ENCODE results near the gene DPY19L1. TPM values are rescaled to one million over a fixed set of nuclear protein-coding genes. Genes with fewer than 3 reads are reported as not detected.
"Not testable (repeated sequence)": the region's sequence is repeated elsewhere in the genome, so short reads cannot be mapped to it uniquely, and the experiment has no call there.

DPY19L1 gene
- total RNA-seq, 1 donor from 2014 or later = 48.2 TPM

GRCh38 chr7:34879871-34880270 lies 157.4 kb downstream of the DPY19L1 start:
- Histone ChIP-seq H2AFZ (replicated peaks) (no peak overlapping the region), H3K4me2 (no peak overlapping the region), H3K4me3 (no peak overlapping the region), H3K36me3 (no peaks in the 10 kb centered on the region), H3K9ac (no peak overlapping the region), H3K4me1 (peaks cover 5% of the 10 kb centered on the region), H3K27me3 (no peaks in the 10 kb centered on the region), H3K79me2 (ENCODE audit: low read depth) (no peaks in the 10 kb centered on the region), H3K9me3 (ENCODE audit: low read depth) (peaks cover 9% of the 10 kb centered on the region), H3K27ac (no peak overlapping the region), H3F3A (ENCODE audit: low read depth) (no peaks in the 10 kb centered on the region), H4K20me1 (ENCODE audit: low read depth) (no peaks in the 10 kb centered on the region)
- Mint-ChIP-seq H3K9me3 (peaks cover 15% of the 10 kb centered on the region), H3K4me1 (peaks cover 3% of the 10 kb centered on the region), H3K36me3 (peaks cover 6% of the 10 kb centered on the region), H3K4me3 (no peak overlapping the region), H3K27me3 (ENCODE audit: insufficient read depth, low read depth) (peaks cover 2% of the 10 kb centered on the region), H3K27ac (no peak overlapping the region)
- TF ChIP-seq EZH2phosphoT487 (IDR thresholded peaks at IDR 0.05) (no peak), CTCF (IDR thresholded peaks at IDR 0.05) (no peak), EZH2 (IDR thresholded peaks at IDR 0.05) (no peak)
- no peak for DNase-seq (ENCODE audit: low spot score)

- not testable (repeated sequence) for H3K27ac Mint-ChIP-seq; H3K9ac ChIP-seq; DNase-seq (ENCODE audit: low spot score); H3K36me3 ChIP-seq; H3F3A ChIP-seq (ENCODE audit: low read depth); H3K4me2 ChIP-seq; H3K27me3 ChIP-seq; H3K4me1 Mint-ChIP-seq; H3K4me3 Mint-ChIP-seq; H3K4me3 ChIP-seq; H3K4me1 ChIP-seq; H2AFZ ChIP-seq (replicated peaks); H3K27me3 Mint-ChIP-seq (ENCODE audit: insufficient read depth, low read depth); H3K9me3 ChIP-seq (ENCODE audit: low read depth); H3K27ac ChIP-seq; H3K36me3 Mint-ChIP-seq; H4K20me1 ChIP-seq (ENCODE audit: low read depth); H3K79me2 ChIP-seq (ENCODE audit: low read depth)
- H3K9me3 Mint-ChIP-seq = peaks cover 14% of the 10 kb centered on the region
Measured at GRCh38 chr7:34878944-34879735, 158.1 kb downstream of the DPY19L1 start.

MicroRNA genes within 50 kb of the gene (microRNA counts, 767-probe panel; counts per million panel counts)
- microRNA hsa-miR-548n = 460 counts per million, percentile 90 among the panel's probes with 10 or more counts

Small RNAs within 50 kb of the gene (microRNA-seq; reads per million reads assigned to microRNA genes)
- gene MIR548N = 1.3 reads per million

Small RNAs within 50 kb of the gene (small RNA-seq; reads per million reads assigned to genes)
- gene MIR548N = not detected
- gene RF00322 = not detected

Other genes starting within 250 kb of the DPY19L1 start
- gene TBX20, start 216.6 kb upstream of the DPY19L1 start, total RNA-seq (ENCODE audit: low replicate concordance) = not detected in 2 replicates